Erythroblast (primary cell): ENCODE results near the gene SUN1.

ENCODE experiments used
- GATA1 ChIP-seq: IDR thresholded peaks from 2 replicates; pipeline ENCODE4 v1.6.1; 2011; ENCODE audit warnings: low read depth, mild to moderate bottlenecking, control low read depth, low read length, moderate library complexity
- POLR2A ChIP-seq: IDR thresholded peaks from 2 replicates; pipeline ENCODE4 v1.6.1; 2011; ENCODE audit warnings: mild to moderate bottlenecking, low read length

- TF ChIP-seq GATA1 (no peak), POLR2A (no peak)
These were observed 5.9 kb upstream of the SUN1 start for GRCh38 chr7:826230-826917.
